Activated CD8-positive, alpha-beta T cell treated with anti-CD3 and anti-CD28 coated beads for 36 hours (primary cell): ENCODE measurements around the gene ZNF846. TPM values are rescaled to one million over a fixed set of nuclear protein-coding genes. Genes with fewer than 3 reads are reported as not detected.
"Not testable (repeated sequence)": the region's sequence is repeated elsewhere in the genome, so short reads cannot be mapped to it uniquely, and the experiment has no call there.

Experiments
- ATAC-seq: fragments of 200-7000 bp; cut with Tn5 transposase; one replicate; pipeline ENCODE4 v1.10.0; 2021; ENCODE audit warnings: mild to moderate bottlenecking, moderate library complexity
- CTCF ChIA-PET: fragments of 350-600 bp; sonication (Branson Sonifier 250); formaldehyde crosslinking; loops from one replicate; lab custom pipeline; 2021; ENCODE audit warnings: antibody characterized with exemption; lab: Charles Lee
- POLR2A ChIA-PET: fragments of 350-600 bp; sonication (Branson Sonifier 250); formaldehyde crosslinking; loops from one replicate; lab custom pipeline; 2021; ENCODE audit warnings: antibody characterized with exemption; lab: Charles Lee
- DNase-seq: peaks from one replicate; pipeline ENCODE4 v3.0.0-alpha.2; 2020
- H3K27ac Mint-ChIP-seq: one replicate; pipeline ENCODE4 v1.8.0; 2021; ENCODE audit warnings: mild to moderate bottlenecking, mixed read lengths
- H3K27me3 Mint-ChIP-seq: one replicate; pipeline ENCODE4 v1.8.0; 2021; ENCODE audit warnings: mixed read lengths
- H3K36me3 Mint-ChIP-seq: one replicate; pipeline ENCODE4 v1.8.0; 2021; ENCODE audit warnings: low read depth, mixed read lengths
- H3K4me1 Mint-ChIP-seq: one replicate; pipeline ENCODE4 v1.8.0; 2021; ENCODE audit warnings: low read depth, mixed read lengths
- H3K4me3 Mint-ChIP-seq: one replicate; pipeline ENCODE4 v1.8.0; 2021; ENCODE audit warnings: mild to moderate bottlenecking, moderate library complexity, mixed read lengths
- H3K9me3 Mint-ChIP-seq: one replicate; pipeline ENCODE4 v1.8.0; 2021; ENCODE audit warnings: mixed read lengths
- CTCF ChIP-seq: fragments of 200-600 bp; IDR thresholded peaks from one replicate; pipeline ENCODE4 v1.8.0; 2022; ENCODE audit warnings: antibody characterized with exemption, mild to moderate bottlenecking
- intact Hi-C: fragments of 100-400 bp; cut with micrococcal nuclease; formaldehyde crosslinking; loops from one replicate; pipeline ENCODE4 v1.10.0; 2022
- total RNA-seq, 2 experiments: library from RNA; stranded (reverse); gene quantifications; one replicate each; pipeline ENCODE4 v1.2.3, GENCODE V29; 2021

The ZNF846 gene
- total RNA-seq, 2 experiments from 2014 or later, result 5.1 to 6.1 TPM

DNA sequence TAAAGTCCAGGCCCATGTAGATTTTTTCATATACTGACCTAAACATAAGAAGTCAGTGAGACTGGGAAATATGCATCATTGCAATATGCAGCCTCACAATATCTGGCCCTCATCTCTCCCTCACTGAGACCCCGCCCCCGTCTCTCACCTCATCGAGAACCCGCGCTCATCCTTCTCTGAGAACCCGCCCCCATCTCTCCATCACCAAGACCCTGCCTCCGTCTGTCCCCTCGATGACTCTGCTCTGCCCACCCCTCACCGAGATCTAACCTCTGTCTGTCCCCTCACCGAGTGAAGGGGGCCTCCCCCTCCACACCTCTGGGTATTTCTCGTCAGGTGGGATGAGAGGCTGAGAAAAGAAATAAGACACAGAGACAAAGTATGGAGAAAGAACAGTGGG is 20.5 kb upstream of the ZNF846 start:
- intact Hi-C loops, result no loop called here
- ChIA-PET CTCF (interaction anchor here (1.3 kb wide), 1 partner anchor 163 kb away, joined by 6 read pairs; no protein-coding TSS in a partner anchor), POLR2A (interaction anchor here (0.6 to 1.0 kb wide), 2 partner anchors 18 to 168 kb away, joined by 3 read pairs; no protein-coding TSS in a partner anchor)
- H3K9me3 Mint-ChIP-seq, result peaks cover 6% of the 10 kb centered on the region
- ATAC-seq (no peak), DNase-seq (no peak)
- H3K4me1 Mint-ChIP-seq, result peaks cover 32% of the 10 kb centered on the region
- no peak overlapping the region for H3K4me3 Mint-ChIP-seq
- H3K36me3 Mint-ChIP-seq, result peaks cover 6% of the 10 kb centered on the region
- no peak overlapping the region for H3K27ac Mint-ChIP-seq
- H3K27me3 Mint-ChIP-seq, result no peaks in the 10 kb centered on the region
- TF ChIP-seq CTCF, result no peak

GRCh38 chr19:9788604-9789003 is 20.1 kb upstream of the ZNF846 start:
- H3K4me1 Mint-ChIP-seq, result peaks cover 35% of the 10 kb centered on the region
- DNase-seq, intact Hi-C loops: not testable (repeated sequence)

GRCh38 chr19:9786819-9787218 is 18.3 kb upstream of the ZNF846 start:
- DNase-seq, result no peak
- Mint-ChIP-seq H3K27me3 (no peaks in the 10 kb centered on the region), H3K9me3 (peaks cover 3% of the 10 kb centered on the region), H3K4me1 (peaks cover 35% of the 10 kb centered on the region), H3K36me3 (peaks cover 1% of the 10 kb centered on the region), H3K4me3 (peak overlapping the region; percentile 78), H3K27ac (no peak overlapping the region)
- intact Hi-C loops, result no loop called here
- no peak for TF ChIP-seq CTCF
- CTCF ChIA-PET, result interaction anchor here (1.2 kb wide), 1 partner anchor 10 kb away, joined by 4 read pairs; no protein-coding TSS in a partner anchor
- ATAC-seq, result no peak
- POLR2A ChIA-PET, result no interaction called here

More at GRCh38 chr19:9788604-9789003, 20.1 kb upstream of the ZNF846 start:
- not testable (repeated sequence) for H3K27ac Mint-ChIP-seq, H3K36me3 Mint-ChIP-seq, H3K27me3 Mint-ChIP-seq, H3K9me3 Mint-ChIP-seq, ATAC-seq, H3K4me3 Mint-ChIP-seq
- ChIA-PET POLR2A (interaction anchor here (0.6 to 1.0 kb wide), 2 partner anchors 18 to 167 kb away, joined by 3 read pairs; no protein-coding TSS in a partner anchor), CTCF (interaction anchor here (1.3 kb wide), 1 partner anchor 163 kb away, joined by 6 read pairs; no protein-coding TSS in a partner anchor)

DNA sequence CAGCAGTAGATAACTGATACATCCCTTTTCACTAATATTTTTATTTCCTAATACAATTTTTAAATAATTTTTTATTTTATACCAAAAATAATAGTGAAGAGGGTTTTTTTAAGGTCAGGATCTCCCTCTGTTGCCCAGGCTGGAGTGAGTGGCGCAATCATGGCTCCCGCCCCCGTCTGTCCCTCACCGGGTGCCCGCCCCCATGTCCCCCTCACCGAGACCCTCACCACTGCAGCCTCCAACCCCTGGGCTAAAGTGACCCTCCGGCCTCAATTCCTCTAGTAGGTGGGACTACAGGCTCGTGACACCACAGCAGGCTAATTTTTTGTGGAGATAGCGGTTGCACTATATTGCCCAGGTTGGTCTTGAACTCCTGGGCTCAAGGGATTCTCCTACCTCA is 17.8 kb upstream of the ZNF846 start:
- DNase-seq, result no peak
- peaks cover 3% of the 10 kb centered on the region for H3K9me3 Mint-ChIP-seq
- H3K4me3 Mint-ChIP-seq, result peak overlapping the region; percentile 78
- peaks cover 33% of the 10 kb centered on the region for H3K4me1 Mint-ChIP-seq
- peaks cover 1% of the 10 kb centered on the region for H3K36me3 Mint-ChIP-seq
- POLR2A ChIA-PET, result no interaction called here
- no peaks in the 10 kb centered on the region for H3K27me3 Mint-ChIP-seq
- TF ChIP-seq CTCF, result no peak
- CTCF ChIA-PET, result interaction anchor here (1.2 kb wide), 1 partner anchor 11 kb away, joined by 4 read pairs; no protein-coding TSS in a partner anchor
- ATAC-seq, result no peak
- H3K27ac Mint-ChIP-seq, result peak overlapping the region; percentile 97
- intact Hi-C loops, result no loop called here

- POLR2A ChIA-PET, result interaction anchor here (0.6 kb wide), 1 partner anchor 130 kb away, joined by 3 read pairs; no protein-coding TSS in a partner anchor
- no peaks in the 10 kb centered on the region for H3K27me3 Mint-ChIP-seq
- peaks cover 29% of the 10 kb centered on the region for H3K4me1 Mint-ChIP-seq
- H3K27ac Mint-ChIP-seq, result peak overlapping the region; percentile 97
- intact Hi-C loops, result no loop called here
- DNase-seq (peak; percentile 100), ATAC-seq (peak; percentile 87)
- TF ChIP-seq CTCF, result no peak
- H3K36me3 Mint-ChIP-seq, result peaks cover 1% of the 10 kb centered on the region
- peak overlapping the region; percentile 78 for H3K4me3 Mint-ChIP-seq
- H3K9me3 Mint-ChIP-seq, result peaks cover 3% of the 10 kb centered on the region
- CTCF ChIA-PET, result no interaction called here
These were observed 17.1 kb upstream of the ZNF846 start for GRCh38 chr19:9785367-9786331.

GRCh38 chr19:9784163-9784496 is 15.6 kb upstream of the ZNF846 start:
- H3K27ac Mint-ChIP-seq, result peak overlapping the region; percentile 97
- H3K9me3 Mint-ChIP-seq, H3K27me3 Mint-ChIP-seq, CTCF ChIA-PET, POLR2A ChIA-PET, DNase-seq, H3K36me3 Mint-ChIP-seq, intact Hi-C loops, ATAC-seq: not testable (repeated sequence)
- H3K4me3 Mint-ChIP-seq, result peak overlapping the region; percentile 78
- peaks cover 23% of the 10 kb centered on the region for H3K4me1 Mint-ChIP-seq
